K562 (cell line): ENCODE data around the gene SPCS3. TPM values are rescaled to one million over a fixed set of nuclear protein-coding genes. Genes with fewer than 3 reads are reported as not detected.
A peak's percentile ranks its signal among the peaks of the same experiment; 100 is the strongest.
"Not testable (repeated sequence)": the region's sequence is repeated elsewhere in the genome, so short reads cannot be mapped to it uniquely, and the experiment has no call there.

ENCODE experiments used
- ATAC-seq: fragments of 200-7000 bp; cut with Tn5 transposase; 3 replicates; pipeline ENCODE4 v1.9.1; 2020; ENCODE audit warnings: moderate library complexity
- BruUV-seq: library from RNA; stranded (reverse); fragments of 400-500 nt; replicated peaks from 2 replicates; lab custom pipeline; 2021; lab: Mats Ljungman, UMichigan
- CTCF ChIA-PET: fragments of 300-600 bp; formaldehyde crosslinking; extraction: SDS; loops from one replicate; lab custom pipeline; 2021; ENCODE audit warnings: low intra/inter-chr PET ratio; lab: Yijun Ruan, JAX
- POLR2A ChIA-PET: fragments of 300-600, 350-650 bp; sonication (Branson Sonifier 250); formaldehyde crosslinking; extraction: SDS; loops from one replicate; lab custom pipeline; 2021; ENCODE audit warnings: antibody characterized with exemption, inconsistent platforms; lab: Yijun Ruan, JAX
- DNase-seq, 4 experiments: peaks; one replicate each; pipeline versions ENCODE4 v3.0.0 to v3.0.0-alpha.2; 2011 to 2018; ENCODE audit warnings: low spot score in 3 of 4, mixed read lengths in 3 of 4; ENCODE audit errors: extremely low read depth in 1 of 4
- FAIRE-seq: peaks from 2 replicates; lab custom pipeline; 2011; peaks lifted over from hg19 to GRCh38; lab: Jason Lieb, UNC
- H2AFZ ChIP-seq: 2 replicates; pipeline ENCODE4 v1.6.0; 2011; ENCODE audit warnings: low read depth, low read length, control low read depth, inconsistent platforms
- H3K27ac ChIP-seq: fragments of 200-600 bp; 3 replicates; pipeline ENCODE4 v1.8.0; 2011; ENCODE audit warnings: low read depth, mild to moderate bottlenecking, control low read depth, inconsistent platforms, low read length, moderate library complexity, mixed read lengths; ENCODE audit errors: extremely low read depth
- H3K27me3 ChIP-seq, 2 experiments: fragments of 300-600 bp in 1 of 2; 2 replicates in 1 of 2; 3 replicates in 1 of 2; pipeline versions ENCODE4 v1.6.0 to v1.8.0; 2011; ENCODE audit warnings: inconsistent platforms in 2 of 2, low read length in 2 of 2, mild to moderate bottlenecking in 1 of 2, mixed read lengths in 1 of 2, moderate library complexity in 1 of 2; ENCODE audit not compliant: control insufficient read depth in 2 of 2, insufficient read depth in 2 of 2
- H3K36me3 ChIP-seq: fragments of 300-600 bp; 3 replicates; pipeline ENCODE4 v1.8.0; 2011; ENCODE audit warnings: mild to moderate bottlenecking, low read length, inconsistent platforms; ENCODE audit not compliant: control insufficient read depth, insufficient read depth
- H3K4me1 ChIP-seq, 2 experiments: fragments of 200-600 bp in 1 of 2; replicated peaks in 1 of 2; 2 replicates in 1 of 2; 3 replicates in 1 of 2; pipeline versions ENCODE4 v1.5.1 to v1.8.0; 2011; ENCODE audit warnings: inconsistent platforms in 2 of 2, low read length in 2 of 2, mild to moderate bottlenecking in 1 of 2, mixed read lengths in 1 of 2, moderate library complexity in 1 of 2; ENCODE audit not compliant: control insufficient read depth in 2 of 2, insufficient read depth in 2 of 2
- H3K4me2 ChIP-seq: 2 replicates; pipeline ENCODE4 v1.6.1; 2011; ENCODE audit warnings: low read length, control low read depth, inconsistent platforms, mixed read lengths; ENCODE audit not compliant: insufficient read depth
- H3K4me3 ChIP-seq: fragments of 200-600 bp; sonication (generic), shearing (Covaris generic); 2 replicates; pipeline ENCODE4 v1.5.1; 2016; ENCODE audit warnings: control low read depth, inconsistent platforms
- H3K79me2 ChIP-seq: fragments of 200-600 bp; 3 replicates; pipeline ENCODE4 v1.8.0; 2011; ENCODE audit warnings: low read length, inconsistent platforms; ENCODE audit not compliant: control insufficient read depth, insufficient read depth
- H3K9ac ChIP-seq, 2 experiments: 2 replicates each; pipeline versions ENCODE4 v1.6.0 to v1.6.1; 2011; ENCODE audit warnings: low read depth in 2 of 2, low read length in 2 of 2, control low read depth in 1 of 2, inconsistent platforms in 1 of 2, mild to moderate bottlenecking in 1 of 2, mixed read lengths in 1 of 2; ENCODE audit not compliant: insufficient read depth in 1 of 2
- H3K9me1 ChIP-seq: one replicate; pipeline ENCODE4 v1.6.0; 2011; ENCODE audit warnings: inconsistent platforms, mild to moderate bottlenecking, low read length, moderate library complexity; ENCODE audit not compliant: control insufficient read depth, insufficient read depth
- H3K9me3 ChIP-seq: replicated peaks from 2 replicates; pipeline ENCODE4 v1.5.1; 2011; ENCODE audit warnings: low read depth, low read length, inconsistent platforms; ENCODE audit not compliant: control insufficient read depth, insufficient read depth
- H4K20me1 ChIP-seq: replicated peaks from 2 replicates; pipeline ENCODE4 v1.6.1; 2011; ENCODE audit warnings: low read length, inconsistent platforms, mixed read lengths; ENCODE audit not compliant: control insufficient read depth, insufficient read depth
- ARID1B ChIP-seq: fragments of 450-650 bp; IDR thresholded peaks from 2 replicates; pipeline ENCODE4 v1.6.1; 2016; ENCODE audit warnings: antibody characterized with exemption, mild to moderate bottlenecking, inconsistent platforms
- BCL6 ChIP-seq: fragments of 250-450 bp; sonication (Bioruptor Pico); IDR thresholded peaks from 2 replicates; pipeline ENCODE4 v1.4.0; 2020
- BRD4 ChIP-seq: fragments of 200-600 bp; sonication (generic); IDR thresholded peaks from 2 replicates; pipeline ENCODE4 v1.6.1; 2017; ENCODE audit warnings: inconsistent platforms
- CBFA2T2 ChIP-seq: fragments of 450-650 bp; conservative IDR thresholded peaks from 2 replicates; pipeline ENCODE4 v1.6.1; 2017; ENCODE audit warnings: mild to moderate bottlenecking
- FOS ChIP-seq: IDR thresholded peaks from 3 replicates; pipeline ENCODE4 v1.6.1; 2011; ENCODE audit not compliant: insufficient read length; ENCODE audit errors: extremely low read depth
- ILK ChIP-seq: fragments of 450-650 bp; IDR thresholded peaks from 2 replicates; pipeline ENCODE4 v1.6.1; 2016; ENCODE audit warnings: missing genetic modification characterization, low read depth, mild to moderate bottlenecking, missing compliant biosample characterization, moderate library complexity, borderline replicate concordance
- KDM1A ChIP-seq, 2 experiments: fragments of 450-650 bp; IDR thresholded peaks; 2 replicates each; pipeline ENCODE4 v1.6.1; 2016; ENCODE audit warnings: mild to moderate bottlenecking in 2 of 2
- MLLT1 ChIP-seq, 2 experiments: fragments of 450-650 bp; IDR thresholded peaks; 2 replicates each; pipeline ENCODE4 v1.6.1; 2016
- RAD51 ChIP-seq: fragments of 450-650 bp; IDR thresholded peaks from 2 replicates; pipeline ENCODE4 v1.7.1; 2016; ENCODE audit warnings: low read depth, mild to moderate bottlenecking, borderline replicate concordance
- SNIP1 ChIP-seq: fragments of 450-650 bp; IDR thresholded peaks from 2 replicates; pipeline ENCODE4 v1.7.1; 2017; ENCODE audit warnings: low read depth, mild to moderate bottlenecking
- THAP7 ChIP-seq: fragments of 250-450 bp; sonication (Bioruptor Pico); IDR thresholded peaks from 2 replicates; pipeline ENCODE4 v1.5.0; 2021
- XRCC4 ChIP-seq: IDR thresholded peaks from one replicate; pipeline ENCODE4 v1.6.1; 2011; ENCODE audit not compliant: insufficient read depth, insufficient read length; ENCODE audit errors: extremely low read depth
- ZNF146 ChIP-seq: IDR thresholded peaks from one replicate; pipeline ENCODE4 v1.6.1; 2018; ENCODE audit warnings: missing compliant biosample characterization; ENCODE audit not compliant: unreplicated experiment
- ZNF431 ChIP-seq: sonication (generic); formaldehyde crosslinking; IDR thresholded peaks from 2 replicates; pipeline ENCODE4 v1.8.0; 2022; ENCODE audit warnings: mild to moderate bottlenecking, missing genetic modification reagents
- ZNF639 ChIP-seq, 2 experiments: fragments of 200-800 bp in 1 of 2; sonication (Bioruptor generic) in 1 of 2; sonication (generic) in 1 of 2; formaldehyde crosslinking in 1 of 2; IDR thresholded peaks in 1 of 2; conservative IDR thresholded peaks in 1 of 2; 2 replicates each; pipeline versions ENCODE4 v1.5.0 to v1.6.1; 2016 to 2020; ENCODE audit warnings: missing compliant biosample characterization in 1 of 2, missing genetic modification characterization in 1 of 2, missing genetic modification reagents in 1 of 2
- WGBS: fragments of 100-300 bp; shearing (Covaris generic); methylation state at CpG from one replicate; pipeline ENCODE4 v1.1.6; 2016; ENCODE audit warnings: low coverage, mixed read lengths; ENCODE audit not compliant: insufficient coverage; ENCODE audit errors: missing lambda C conversion rate; 5-methylcytosine and 5-hydroxymethylcytosine counted together
- in situ Hi-C: fragments of 300-500 bp; cut with MboI; formaldehyde crosslinking; loops from 4 replicates; pipeline ENCODE4 v1.15.0; 2018; ENCODE audit warnings: inconsistent platforms, mixed read lengths
- intact Hi-C: fragments of 100-400 bp; cut with micrococcal nuclease; formaldehyde crosslinking; loops from 2 replicates; pipeline ENCODE4 v1.14.2; 2022
- polyA plus RNA-seq, 8 experiments: library from polyadenylated mRNA; depleted of rRNA in 4 of 8; stranded (reverse) in 5 of 8; unstranded in 3 of 8; fragments of >200 nt; fragmentation: Nextera tagmentation in 2 of 8; fragmentation: Illumina TruSeq in 1 of 8; extraction: Ambion mirVana in 2 of 8; extraction: Trizol in 1 of 8; gene quantifications; 2 replicates each; pipeline versions ENCODE4 v1.2.1 to v1.2.3, GENCODE V29; 2011 to 2014; ENCODE audit warnings: inconsistent platforms in 1 of 8, missing spikeins in 1 of 8
- total RNA-seq, 7 experiments: library from RNA; depleted of rRNA in 6 of 7; stranded (reverse); fragments of >200 nt in 6 of 7; fragmentation: Illumina TruSeq in 2 of 7; extraction: Trizol in 2 of 7; gene quantifications; 2 replicates each; pipeline versions ENCODE4 v1.2.1 to v1.2.3, GENCODE V29; 2011 to 2021; ENCODE audit warnings: low replicate concordance in 1 of 7

The SPCS3 gene
- total and polyA plus RNA-seq, 9 of the 15 experiments (the other 6 are each of a cell fraction or from before 2014, with no cell fraction given) = 64.6 to 196 (median 85.4) TPM

- H3K27me3 ChIP-seq, intact Hi-C loops, POLR2A ChIA-PET: not testable (repeated sequence)
These were observed 40.2 kb upstream of the SPCS3 start for GRCh38 chr4:176279560-176279959.

GRCh38 chr4:176286728-176287127, 33.0 kb upstream of the SPCS3 start:
- no peak for DNase-seq
- in situ Hi-C loops (no loop called here), intact Hi-C loops (no loop called here)
- Histone ChIP-seq H3K9me3 (no peaks in the 10 kb centered on the region), H3K27me3 (no peaks in the 10 kb centered on the region), H3K36me3 (no peaks in the 10 kb centered on the region), H3K4me3 (no peak overlapping the region), H2AFZ (no peak overlapping the region), H4K20me1 (no peaks in the 10 kb centered on the region), H3K27ac (no peak overlapping the region), H3K79me2 (no peaks in the 10 kb centered on the region), H3K4me1 (peaks cover 13 to 15% of the 10 kb centered on the region in 2 experiments; a peak in 4 of 5 replicates), H3K9ac (no peak overlapping the region), H3K4me2 (no peak overlapping the region), H3K9me1 (no peaks in the 10 kb centered on the region)
- ChIA-PET CTCF (no interaction called here), POLR2A (no interaction called here)
- BruUV-seq = no TSS peak
- 22% methylated on average over 3 of the region's 3 CpGs for WGBS
- FAIRE-seq = no peak
- no peak for ATAC-seq
- no peak for TF ChIP-seq XRCC4
- TF ChIP-seq ZNF431 (CRISPR knock-in tag) = no peak
- no peak for TF ChIP-seq ILK
- TF ChIP-seq ZNF639 (CRISPR knock-in tag; conservative IDR thresholded peaks at IDR 0.05 in 1 of 2, IDR thresholded peaks at IDR 0.05 in 1 of 2) = no peak
- TF ChIP-seq MLLT1 (IDR thresholded peaks at IDR 0.05) = no peak
- TF ChIP-seq CBFA2T2 = no peak
- no peak for TF ChIP-seq BRD4
- TF ChIP-seq BCL6 (CRISPR knock-in tag) = no peak
- no peak for TF ChIP-seq RAD51
- no peak for TF ChIP-seq FOS
- TF ChIP-seq SNIP1 = no peak
- no peak for TF ChIP-seq ARID1B
- TF ChIP-seq THAP7 (CRISPR knock-in tag) = no peak

More at GRCh38 chr4:176279560-176279959, 40.2 kb upstream of the SPCS3 start:
- H3K9me3 ChIP-seq, H3K79me2 ChIP-seq, H3K27ac ChIP-seq, H3K9me1 ChIP-seq, BruUV-seq, H3K9ac ChIP-seq, ATAC-seq, H3K4me3 ChIP-seq, H3K4me1 ChIP-seq, H3K36me3 ChIP-seq, H2AFZ ChIP-seq, H4K20me1 ChIP-seq, FAIRE-seq, in situ Hi-C loops, DNase-seq, H3K4me2 ChIP-seq: not testable (repeated sequence)
- CTCF ChIA-PET = interaction anchor here (0.6 kb wide), 1 partner anchor 28 kb away, joined by 3 read pairs; no protein-coding TSS in a partner anchor
- 50% methylated on average over 1 of the region's 1 CpG for WGBS
- peak in 1 of 2 experiments; percentile 31; a peak in 1 of 4 replicates for TF ChIP-seq KDM1A (IDR thresholded peaks at IDR 0.05)
- TF ChIP-seq ZNF146 (CRISPR knock-in tag) = peak; percentile 72
